HepG2 (cell line): ENCODE data around the gene DYNLL2. TPM values are rescaled to one million over a fixed set of nuclear protein-coding genes. Genes with fewer than 3 reads are reported as not detected.

ENCODE experiments used
- ATRX ChIP-seq: sonication (generic); formaldehyde crosslinking; IDR thresholded peaks from 2 replicates; pipeline ENCODE4 v1.4.0; 2020; ENCODE audit warnings: missing genetic modification reagents, borderline replicate concordance
- FOXJ3 ChIP-seq: sonication (generic); formaldehyde crosslinking; IDR thresholded peaks from 2 replicates; pipeline ENCODE4 v1.4.0; 2020; ENCODE audit warnings: missing genetic modification reagents, mild to moderate bottlenecking, borderline replicate concordance
- GABPA ChIP-seq, 2 experiments: IDR thresholded peaks; 2 replicates each; pipeline ENCODE4 v1.6.1; 2011 to 2016; ENCODE audit warnings: low read depth in 2 of 2, low read length in 1 of 2, missing biosample characterization in 1 of 2, missing genetic modification characterization in 1 of 2
- HNRNPLL ChIP-seq: fragments of 200-400 bp; formaldehyde crosslinking; IDR thresholded peaks from 2 replicates; pipeline ENCODE4 v1.6.1; 2017; ENCODE audit warnings: mild to moderate bottlenecking, low read depth, low read length; ENCODE audit not compliant: poor library complexity, severe bottlenecking
- IKZF4 ChIP-seq: sonication (generic); formaldehyde crosslinking; IDR thresholded peaks from 2 replicates; pipeline ENCODE4 v1.5.1; 2020; ENCODE audit warnings: borderline replicate concordance, mild to moderate bottlenecking, low read depth, missing genetic modification reagents; ENCODE audit errors: not compliant biosample characterization
- KLF16 ChIP-seq, 2 experiments: sonication (generic) in 1 of 2; formaldehyde crosslinking in 1 of 2; IDR thresholded peaks; 2 replicates each; pipeline versions ENCODE4 v1.6.1 to v1.8.0; 2016 to 2023; ENCODE audit warnings: missing genetic modification reagents in 2 of 2, missing compliant biosample characterization in 1 of 2
- MIER2 ChIP-seq: IDR thresholded peaks from 2 replicates; pipeline ENCODE4 v1.6.1; 2016; ENCODE audit warnings: missing biosample characterization, missing genetic modification reagents
- MIXL1 ChIP-seq: IDR thresholded peaks from 2 replicates; pipeline ENCODE4 v1.6.1; 2016
- NCOA5 ChIP-seq: sonication (generic); formaldehyde crosslinking; IDR thresholded peaks from 2 replicates; pipeline ENCODE4 v1.4.0; 2020; ENCODE audit warnings: missing genetic modification reagents
- NFYC ChIP-seq: IDR thresholded peaks from 2 replicates; pipeline ENCODE4 v1.6.1; 2016; ENCODE audit warnings: missing genetic modification reagents, missing compliant biosample characterization
- SNAPC2 ChIP-seq: sonication (generic); formaldehyde crosslinking; IDR thresholded peaks from 2 replicates; pipeline ENCODE4 v1.8.1; 2022; ENCODE audit warnings: mild to moderate bottlenecking, missing genetic modification reagents
- ZNF230 ChIP-seq: sonication (generic); formaldehyde crosslinking; IDR thresholded peaks from 2 replicates; pipeline ENCODE4 v1.4.0; 2020; ENCODE audit warnings: mild to moderate bottlenecking, missing genetic modification reagents
- ZNF234 ChIP-seq: sonication (generic); formaldehyde crosslinking; conservative IDR thresholded peaks from 2 replicates; pipeline ENCODE4 v1.5.1; 2020; ENCODE audit warnings: mild to moderate bottlenecking, missing genetic modification reagents
- ZNF773 ChIP-seq: sonication (generic); formaldehyde crosslinking; IDR thresholded peaks from 2 replicates; pipeline ENCODE4 v1.4.0; 2020; ENCODE audit warnings: missing genetic modification reagents, borderline replicate concordance
- polyA plus RNA-seq, 8 experiments: library from polyadenylated mRNA; depleted of rRNA in 3 of 8; stranded (reverse) in 7 of 8; unstranded in 1 of 8; fragments of >200 nt; fragmentation: Illumina TruSeq in 4 of 8; extraction: Trizol in 4 of 8; gene quantifications; 2 replicates each; pipeline versions ENCODE4 v1.2.1 to v1.2.3, GENCODE V29; 2011 to 2016; ENCODE audit warnings: low read depth in 4 of 8, missing spikeins in 1 of 8, mixed read lengths in 1 of 8; ENCODE audit not compliant: insufficient read depth in 1 of 8
- total RNA-seq, 5 experiments: library from RNA; depleted of rRNA; stranded (reverse); fragments of >200 nt; fragmentation: Illumina TruSeq; extraction: Trizol; gene quantifications; 2 replicates each; pipeline ENCODE4 v1.2.3, GENCODE V29; 2016; ENCODE audit warnings: low read depth in 1 of 5
- TF ChIP-seq, protein P1 (sequence below): IDR thresholded peaks from 2 replicates; pipeline ENCODE4 v1.6.1; 2016; ENCODE audit warnings: low read depth, missing genetic modification reagents, missing compliant biosample characterization

The DYNLL2 gene
- total and polyA plus RNA-seq, 2 of the 13 experiments (the other 11 are each of a cell fraction or from before 2014, with no cell fraction given): 9.5 to 29.0 TPM

- TF ChIP-seq GABPA (IDR thresholded peaks at IDR 0.05; ENCODE audit: low read depth, low read length) (no peak), GABPA (CRISPR knock-in tag; IDR thresholded peaks at IDR 0.05; ENCODE audit: low read depth) (no peak), IKZF4 (CRISPR knock-in tag) (no peak), MIER2 (CRISPR knock-in tag) (peak; percentile 99), ZNF230 (CRISPR knock-in tag) (0 out of 2 replicates have a peak, but pooled peaks have one; percentile 47), FOXJ3 (CRISPR knock-in tag) (no peak), NFYC (CRISPR knock-in tag) (no peak), ZNF234 (no peak), ZNF773 (CRISPR knock-in tag) (no peak), NCOA5 (CRISPR knock-in tag) (no peak), HNRNPLL (no peak), KLF16 (CRISPR knock-in tag; IDR thresholded peaks at IDR 0.05) (peak in 1 of 2 experiments; percentile 85; a peak in 2 of 4 replicates), SNAPC2 (CRISPR knock-in tag) (peak; percentile 57; the same call in 1 of the 2 replicates), ATRX (CRISPR knock-in tag) (no peak), MIXL1 (CRISPR knock-in tag) (peak; percentile 82)
- TF ChIP-seq, protein P1, sequence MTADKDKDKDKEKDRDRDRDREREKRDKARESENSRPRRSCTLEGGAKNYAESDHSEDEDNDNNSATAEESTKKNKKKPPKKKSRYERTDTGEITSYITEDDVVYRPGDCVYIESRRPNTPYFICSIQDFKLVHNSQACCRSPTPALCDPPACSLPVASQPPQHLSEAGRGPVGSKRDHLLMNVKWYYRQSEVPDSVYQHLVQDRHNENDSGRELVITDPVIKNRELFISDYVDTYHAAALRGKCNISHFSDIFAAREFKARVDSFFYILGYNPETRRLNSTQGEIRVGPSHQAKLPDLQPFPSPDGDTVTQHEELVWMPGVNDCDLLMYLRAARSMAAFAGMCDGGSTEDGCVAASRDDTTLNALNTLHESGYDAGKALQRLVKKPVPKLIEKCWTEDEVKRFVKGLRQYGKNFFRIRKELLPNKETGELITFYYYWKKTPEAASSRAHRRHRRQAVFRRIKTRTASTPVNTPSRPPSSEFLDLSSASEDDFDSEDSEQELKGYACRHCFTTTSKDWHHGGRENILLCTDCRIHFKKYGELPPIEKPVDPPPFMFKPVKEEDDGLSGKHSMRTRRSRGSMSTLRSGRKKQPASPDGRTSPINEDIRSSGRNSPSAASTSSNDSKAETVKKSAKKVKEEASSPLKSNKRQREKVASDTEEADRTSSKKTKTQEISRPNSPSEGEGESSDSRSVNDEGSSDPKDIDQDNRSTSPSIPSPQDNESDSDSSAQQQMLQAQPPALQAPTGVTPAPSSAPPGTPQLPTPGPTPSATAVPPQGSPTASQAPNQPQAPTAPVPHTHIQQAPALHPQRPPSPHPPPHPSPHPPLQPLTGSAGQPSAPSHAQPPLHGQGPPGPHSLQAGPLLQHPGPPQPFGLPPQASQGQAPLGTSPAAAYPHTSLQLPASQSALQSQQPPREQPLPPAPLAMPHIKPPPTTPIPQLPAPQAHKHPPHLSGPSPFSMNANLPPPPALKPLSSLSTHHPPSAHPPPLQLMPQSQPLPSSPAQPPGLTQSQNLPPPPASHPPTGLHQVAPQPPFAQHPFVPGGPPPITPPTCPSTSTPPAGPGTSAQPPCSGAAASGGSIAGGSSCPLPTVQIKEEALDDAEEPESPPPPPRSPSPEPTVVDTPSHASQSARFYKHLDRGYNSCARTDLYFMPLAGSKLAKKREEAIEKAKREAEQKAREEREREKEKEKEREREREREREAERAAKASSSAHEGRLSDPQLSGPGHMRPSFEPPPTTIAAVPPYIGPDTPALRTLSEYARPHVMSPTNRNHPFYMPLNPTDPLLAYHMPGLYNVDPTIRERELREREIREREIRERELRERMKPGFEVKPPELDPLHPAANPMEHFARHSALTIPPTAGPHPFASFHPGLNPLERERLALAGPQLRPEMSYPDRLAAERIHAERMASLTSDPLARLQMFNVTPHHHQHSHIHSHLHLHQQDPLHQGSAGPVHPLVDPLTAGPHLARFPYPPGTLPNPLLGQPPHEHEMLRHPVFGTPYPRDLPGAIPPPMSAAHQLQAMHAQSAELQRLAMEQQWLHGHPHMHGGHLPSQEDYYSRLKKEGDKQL (CRISPR knock-in tag): no peak
Observed at GRCh38 chr17:58120195-58120822, 37.1 kb downstream of the DYNLL2 start (continued).
